GM19372 (cell line): ENCODE results near the gene LMAN2L.

ENCODE experiments used
- ATAC-seq: cut with Tn5 transposase; IDR thresholded peaks from one replicate; pipeline ENCODE4 v1.9.1; 2021; ENCODE audit warnings: mild to moderate bottlenecking, low read depth, moderate library complexity; ENCODE audit not compliant: unreplicated experiment

Gene LMAN2L, protein sequence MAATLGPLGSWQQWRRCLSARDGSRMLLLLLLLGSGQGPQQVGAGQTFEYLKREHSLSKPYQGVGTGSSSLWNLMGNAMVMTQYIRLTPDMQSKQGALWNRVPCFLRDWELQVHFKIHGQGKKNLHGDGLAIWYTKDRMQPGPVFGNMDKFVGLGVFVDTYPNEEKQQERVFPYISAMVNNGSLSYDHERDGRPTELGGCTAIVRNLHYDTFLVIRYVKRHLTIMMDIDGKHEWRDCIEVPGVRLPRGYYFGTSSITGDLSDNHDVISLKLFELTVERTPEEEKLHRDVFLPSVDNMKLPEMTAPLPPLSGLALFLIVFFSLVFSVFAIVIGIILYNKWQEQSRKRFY

GRCh38 chr2:96739633-96740428, at the start of gene LMAN2L:
Gene LMAN2L (minus strand): TSS chr2:96740064. CDS start chr2:96740040, 24 bp downstream.
- peak; percentile 100 for ATAC-seq

DNA sequence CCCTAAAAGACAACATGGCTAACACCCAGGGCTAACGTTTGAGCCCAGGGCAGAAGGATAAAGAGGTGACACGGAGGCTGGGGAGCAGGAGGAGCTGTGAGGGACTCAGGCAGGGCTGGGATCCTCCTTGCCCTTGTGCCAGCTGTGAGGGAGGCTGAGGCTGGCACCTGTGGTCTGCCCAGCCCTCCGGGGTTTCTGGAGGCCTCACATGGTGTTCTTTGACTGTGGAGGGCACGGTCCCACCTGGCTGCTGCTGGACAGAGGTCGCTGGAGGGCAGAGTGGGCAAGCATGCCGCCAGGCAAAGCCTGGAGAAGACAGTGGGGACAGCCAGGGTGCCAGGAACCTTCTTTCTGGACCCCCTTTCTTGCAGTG, 49.4 kb upstream of the LMAN2L start:
- no peak for ATAC-seq

DNA sequence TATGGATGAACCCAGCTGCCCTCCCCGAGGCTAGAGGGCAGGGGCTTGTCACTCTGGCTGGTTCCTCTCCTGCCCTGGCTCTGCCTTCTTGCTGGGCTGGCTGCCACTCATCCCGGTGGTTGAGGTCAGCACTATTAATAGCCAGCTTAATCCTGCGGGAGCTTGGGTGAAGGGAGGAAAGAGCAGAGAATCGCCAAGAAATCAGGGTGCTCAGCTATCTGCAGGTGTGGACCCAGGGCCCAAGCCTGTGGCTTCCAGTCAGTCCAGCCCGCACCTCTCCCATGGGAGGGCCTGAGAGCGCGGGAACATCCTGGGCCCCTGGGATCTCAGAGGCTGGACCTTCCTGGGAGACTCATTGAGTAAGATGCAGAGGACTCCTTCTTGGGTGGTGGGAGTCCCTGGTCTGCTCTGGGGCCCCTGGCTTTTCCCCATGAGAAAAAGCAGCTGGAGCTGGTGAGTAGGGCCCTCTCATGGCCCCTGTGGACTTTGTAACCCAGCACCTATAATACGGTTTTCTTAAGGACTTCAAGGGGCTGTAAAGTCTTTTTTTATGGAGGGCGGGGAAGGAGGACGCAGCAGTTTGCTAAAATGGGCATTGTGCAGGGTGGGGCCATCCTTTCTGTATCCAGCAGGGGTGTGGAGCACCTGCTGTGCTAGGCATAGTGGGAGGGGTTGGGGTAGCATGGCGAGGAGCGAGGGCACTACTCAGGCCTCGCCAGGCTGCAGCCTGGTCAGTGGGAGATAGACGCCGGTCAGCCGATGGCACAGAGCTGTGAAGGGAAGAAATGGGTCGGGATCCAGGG, 48.8 kb upstream of the LMAN2L start:
- ATAC-seq: no peak

DNA sequence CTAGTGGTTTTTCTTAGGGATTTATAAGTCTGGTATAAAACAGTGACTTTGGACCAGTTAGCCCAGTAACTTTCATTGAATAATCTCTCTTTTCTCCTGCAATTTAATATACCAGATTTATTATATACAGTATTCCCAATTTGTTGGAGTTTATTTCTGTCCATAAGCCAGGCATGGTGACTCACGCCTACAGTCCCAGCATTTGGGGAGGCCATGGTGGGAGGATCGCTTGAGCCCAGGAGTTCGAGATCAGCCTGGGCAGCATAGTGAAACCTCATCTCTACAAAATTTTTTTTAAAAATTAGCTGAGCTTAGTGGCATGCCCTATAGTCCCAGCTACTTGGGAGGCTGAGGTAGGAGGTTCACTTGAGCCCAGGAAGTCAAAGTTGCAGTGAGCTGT, 47.5 kb upstream of the LMAN2L start:
- ATAC-seq: no peak

- no peak for ATAC-seq
Observed at GRCh38 chr2:96783388-96783787, 43.5 kb upstream of the LMAN2L start.

GRCh38 chr2:96775160-96775559, 35.3 kb upstream of the LMAN2L start:
- no peak for ATAC-seq

DNA sequence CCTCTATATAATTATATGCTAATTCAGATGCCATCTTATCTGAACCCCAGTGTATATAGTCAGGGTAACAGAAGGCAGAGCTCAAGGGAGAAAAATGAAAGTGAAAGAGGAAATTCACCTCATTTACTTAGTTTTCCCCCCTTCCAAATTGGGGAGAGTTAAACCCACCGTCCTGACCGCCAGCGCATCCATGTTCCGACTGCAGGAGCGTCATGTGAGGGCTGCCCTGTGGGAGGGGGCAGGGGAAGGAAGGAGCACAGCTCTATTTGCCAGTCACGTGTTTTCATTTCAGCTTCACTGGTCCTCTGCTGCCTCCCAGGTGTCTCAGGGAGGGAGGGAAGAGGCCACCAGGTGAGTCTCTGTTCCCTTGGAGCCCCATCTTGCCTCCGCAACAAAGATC, 34.1 kb upstream of the LMAN2L start:
- no peak for ATAC-seq

DNA sequence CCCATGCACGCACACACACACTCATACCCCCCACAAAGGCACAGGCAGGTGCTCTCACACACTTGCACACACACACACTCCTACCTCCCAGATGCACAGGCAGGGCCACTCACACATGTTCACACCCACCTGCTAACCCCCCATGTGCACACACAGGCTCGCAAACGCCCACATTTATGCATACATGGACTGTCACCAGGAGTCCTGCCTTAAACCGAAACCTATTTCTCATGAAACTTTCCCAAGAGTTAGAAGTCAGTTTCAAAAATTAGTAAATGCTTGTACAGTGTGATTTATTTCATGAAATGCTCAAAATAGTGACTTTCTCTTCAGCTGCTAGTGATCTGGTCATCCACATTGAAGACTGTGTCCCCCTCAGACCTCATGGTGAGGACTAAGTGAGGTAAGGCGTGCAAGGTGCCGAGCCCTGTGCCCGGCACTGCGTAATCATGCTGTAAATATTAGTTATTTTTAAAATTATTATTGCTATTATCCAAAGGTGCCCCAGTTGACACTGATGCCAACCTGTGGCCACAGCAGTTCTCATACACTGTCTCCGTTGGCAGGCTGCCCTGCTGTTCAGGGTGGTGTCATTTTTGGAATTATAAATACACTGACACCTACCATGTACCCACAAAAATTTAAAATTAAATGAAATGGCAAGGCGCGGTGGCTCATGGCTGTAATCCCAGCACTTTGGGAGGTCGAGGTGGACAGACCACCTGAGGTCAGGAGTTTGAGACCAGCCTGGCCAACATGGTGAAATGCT, 33.2 kb upstream of the LMAN2L start:
- no peak for ATAC-seq

- no peak for ATAC-seq
Observed at GRCh38 chr2:96771796-96772618, 32.1 kb upstream of the LMAN2L start.

GRCh38 chr2:96770442-96771202, 30.8 kb upstream of the LMAN2L start:
- ATAC-seq: no peak

- no peak for ATAC-seq
Observed at GRCh38 chr2:96769814-96770213, 29.9 kb upstream of the LMAN2L start.

DNA sequence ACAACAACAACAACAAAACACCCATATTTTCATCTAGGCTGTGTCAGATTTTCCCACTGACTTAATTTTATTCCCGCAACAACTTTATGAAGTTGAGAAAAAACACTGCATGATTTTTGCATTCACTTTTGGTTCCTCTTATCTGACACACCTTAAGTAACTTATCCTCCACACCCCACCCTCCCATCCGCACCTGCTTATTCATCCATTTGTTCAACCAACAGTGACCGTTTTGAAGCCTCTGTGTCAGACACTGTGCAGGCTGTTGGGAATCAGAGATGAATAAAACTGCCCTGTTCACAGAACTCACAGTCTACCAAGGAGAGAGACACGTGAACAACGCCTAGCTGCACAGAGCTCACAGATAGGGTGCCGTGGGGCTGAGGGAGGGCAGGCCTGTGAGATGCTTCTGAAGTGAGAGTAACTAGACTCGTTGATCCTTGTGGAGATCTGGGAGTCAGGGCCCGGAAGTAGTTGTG, 28.3 kb upstream of the LMAN2L start:
- no peak for ATAC-seq

GRCh38 chr2:96767135-96767871, 27.4 kb upstream of the LMAN2L start:
- ATAC-seq: no peak

- no peak for ATAC-seq
Observed at GRCh38 chr2:96764253-96764637, 24.4 kb upstream of the LMAN2L start.

GRCh38 chr2:96763511-96764252, 23.8 kb upstream of the LMAN2L start:
- no peak for ATAC-seq

- ATAC-seq: no peak
Observed at GRCh38 chr2:96762529-96763311, 22.9 kb upstream of the LMAN2L start.
